ENCODE data around the gene PPP6R3.

DNA sequence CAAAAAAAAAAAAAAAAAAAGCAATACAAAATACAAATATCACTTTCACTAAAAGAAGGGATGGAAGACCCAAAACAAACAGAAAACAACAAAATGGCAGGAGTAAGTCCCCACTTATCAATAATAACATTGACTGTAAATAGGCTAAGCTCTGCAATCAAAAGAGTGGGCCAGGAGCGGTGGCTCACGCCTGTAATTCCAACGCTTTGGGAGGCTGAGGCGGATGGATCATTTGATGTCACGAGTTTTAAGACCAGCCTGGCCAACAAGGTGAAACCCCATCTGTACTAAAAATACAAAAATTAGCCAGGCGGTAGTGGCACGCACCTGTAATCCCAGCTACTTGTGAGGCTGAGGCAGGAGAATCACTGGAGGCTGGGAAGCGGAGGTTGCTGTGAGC is 9.8 kb upstream of the PPP6R3 start:
- TF ChIP-seq, protein P1, sequence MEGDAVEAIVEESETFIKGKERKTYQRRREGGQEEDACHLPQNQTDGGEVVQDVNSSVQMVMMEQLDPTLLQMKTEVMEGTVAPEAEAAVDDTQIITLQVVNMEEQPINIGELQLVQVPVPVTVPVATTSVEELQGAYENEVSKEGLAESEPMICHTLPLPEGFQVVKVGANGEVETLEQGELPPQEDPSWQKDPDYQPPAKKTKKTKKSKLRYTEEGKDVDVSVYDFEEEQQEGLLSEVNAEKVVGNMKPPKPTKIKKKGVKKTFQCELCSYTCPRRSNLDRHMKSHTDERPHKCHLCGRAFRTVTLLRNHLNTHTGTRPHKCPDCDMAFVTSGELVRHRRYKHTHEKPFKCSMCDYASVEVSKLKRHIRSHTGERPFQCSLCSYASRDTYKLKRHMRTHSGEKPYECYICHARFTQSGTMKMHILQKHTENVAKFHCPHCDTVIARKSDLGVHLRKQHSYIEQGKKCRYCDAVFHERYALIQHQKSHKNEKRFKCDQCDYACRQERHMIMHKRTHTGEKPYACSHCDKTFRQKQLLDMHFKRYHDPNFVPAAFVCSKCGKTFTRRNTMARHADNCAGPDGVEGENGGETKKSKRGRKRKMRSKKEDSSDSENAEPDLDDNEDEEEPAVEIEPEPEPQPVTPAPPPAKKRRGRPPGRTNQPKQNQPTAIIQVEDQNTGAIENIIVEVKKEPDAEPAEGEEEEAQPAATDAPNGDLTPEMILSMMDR (IDR thresholded peaks at IDR 0.05), result no peak
- no peak for TF ChIP-seq POLR2A (IDR thresholded peaks at IDR 0.05)
